Stimulated activated CD4-positive, alpha-beta T cell treated with anti-CD3 and anti-CD28 coated beads, Interleukin-2, amount 100 ng/mL, for 48 hours (primary cell): Measurements from ENCODE around the gene IQSEC1.
A peak's percentile ranks its signal among the peaks of the same experiment; 100 is the strongest.

ENCODE experiments used
- DNase-seq, 2 donors: peaks; one replicate each; pipeline ENCODE4 v3.0.0-alpha.2; 2020

The IQSEC1 gene

DNA sequence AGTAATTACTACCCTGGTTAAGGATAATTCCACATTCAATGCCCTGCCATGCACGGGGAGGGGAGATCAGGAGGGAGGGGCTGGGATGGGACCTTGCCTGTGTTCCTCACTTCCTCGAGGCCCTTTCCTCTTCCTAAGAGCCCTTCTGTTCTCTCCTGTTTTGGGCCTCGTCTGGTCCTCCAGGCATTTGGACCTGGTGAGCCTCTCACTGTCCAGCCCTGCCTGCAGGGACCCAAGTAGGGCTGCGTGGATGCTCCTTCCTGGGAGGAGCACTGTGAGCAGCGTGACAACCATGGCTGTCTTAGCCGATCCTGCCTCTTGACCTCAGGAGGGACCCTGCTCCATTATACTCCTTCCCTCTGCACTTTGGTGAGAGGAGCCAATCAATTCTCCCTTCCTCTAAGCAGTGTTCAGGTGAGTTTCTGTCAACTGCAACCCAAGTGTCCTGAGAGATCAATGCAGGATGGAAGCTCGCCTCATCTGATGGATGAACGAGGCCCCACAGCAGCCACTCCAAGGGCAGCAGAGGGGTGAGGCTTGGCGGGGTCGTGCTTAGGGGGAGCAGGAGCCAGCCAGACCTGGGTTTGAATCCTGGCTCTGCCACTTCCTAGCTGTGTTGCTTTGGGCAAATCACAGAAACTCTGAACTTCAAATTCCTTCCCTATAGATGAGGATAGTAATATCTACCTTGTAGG is 92.5 kb downstream of the IQSEC1 start:
- DNase-seq = no peak

DNA sequence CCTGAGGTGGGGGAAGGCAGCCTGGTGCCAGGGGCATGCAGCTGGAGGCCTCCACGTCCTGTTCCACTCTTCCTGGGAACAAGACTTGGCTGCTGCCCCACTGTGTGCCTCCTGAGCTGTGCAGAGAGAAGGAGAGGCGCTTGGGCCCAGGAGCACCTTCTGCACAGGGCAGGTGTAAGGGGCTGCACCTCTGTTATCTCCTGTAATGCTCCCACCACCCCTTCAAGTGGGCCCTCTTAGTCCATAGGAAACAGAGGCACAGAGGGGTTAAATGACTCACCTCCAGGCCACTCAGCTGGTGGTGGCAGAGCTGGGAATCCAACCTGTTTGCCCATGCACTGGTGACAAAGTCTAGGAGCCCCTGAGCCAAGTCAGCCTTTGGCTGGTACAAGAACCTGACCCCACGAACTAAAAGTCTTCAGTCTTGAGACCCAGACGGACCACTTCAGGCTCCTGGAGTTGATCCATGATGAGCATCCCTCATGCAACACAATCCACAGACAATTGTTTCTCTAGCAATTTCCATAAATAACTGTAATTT is 93.2 kb downstream of the IQSEC1 start:
- no peak for DNase-seq

DNA sequence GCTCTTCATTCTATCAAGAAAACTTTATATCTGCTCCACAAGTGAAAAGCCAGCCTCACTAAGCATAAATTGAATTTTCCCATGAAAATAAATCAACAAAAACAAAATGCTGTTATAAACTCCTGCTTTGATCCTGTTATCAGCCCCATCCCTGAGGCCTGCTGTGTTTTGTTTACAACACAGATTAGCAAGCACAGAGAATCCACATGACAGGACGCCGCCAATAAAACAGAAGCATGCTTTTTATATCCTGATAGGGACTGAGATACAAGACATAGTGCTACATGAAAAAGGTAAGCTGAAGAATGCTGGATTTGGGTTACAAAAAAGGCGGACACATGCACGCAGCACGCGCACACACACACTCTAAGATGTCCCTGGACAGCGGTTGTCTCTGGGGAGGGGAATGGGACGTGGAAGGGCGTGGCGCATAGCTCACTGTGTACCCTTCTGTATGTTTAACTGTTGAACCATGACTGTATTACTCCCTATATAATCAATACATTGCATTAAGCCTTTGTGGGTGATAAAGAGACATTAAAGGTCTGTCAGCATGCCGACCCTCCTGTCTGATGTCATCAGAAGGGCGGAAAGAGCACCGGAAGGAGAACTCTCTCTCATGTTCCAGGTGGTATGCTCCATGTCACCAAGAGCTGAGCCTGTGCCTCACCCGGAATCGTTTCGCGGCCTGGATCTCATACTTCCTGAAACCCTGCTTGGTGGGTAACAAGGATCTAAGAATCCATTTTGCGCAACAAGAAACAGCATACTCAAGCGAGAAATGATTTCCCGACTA is 93.9 kb downstream of the IQSEC1 start:
- DNase-seq = no peak

DNA sequence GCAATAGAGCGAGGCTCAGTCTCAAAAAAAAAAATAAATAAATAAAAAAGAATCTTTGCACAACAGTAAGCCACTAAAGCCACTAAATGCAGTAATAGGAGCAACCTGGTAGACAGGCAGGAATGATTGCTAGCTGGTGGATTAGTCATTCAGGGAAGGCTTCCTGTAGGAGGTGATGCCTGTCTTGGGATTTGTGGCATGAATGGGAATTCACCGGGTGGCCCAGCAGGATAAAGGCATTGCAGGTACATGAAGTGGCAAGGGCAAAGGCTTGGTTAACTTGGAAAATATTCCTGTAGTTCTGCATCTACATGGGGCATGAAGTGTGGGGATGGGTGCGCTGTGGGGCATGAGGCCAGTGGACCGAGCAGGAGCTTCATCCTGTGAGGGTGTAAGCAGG is 94.5 kb downstream of the IQSEC1 start:
- no peak for DNase-seq

DNA sequence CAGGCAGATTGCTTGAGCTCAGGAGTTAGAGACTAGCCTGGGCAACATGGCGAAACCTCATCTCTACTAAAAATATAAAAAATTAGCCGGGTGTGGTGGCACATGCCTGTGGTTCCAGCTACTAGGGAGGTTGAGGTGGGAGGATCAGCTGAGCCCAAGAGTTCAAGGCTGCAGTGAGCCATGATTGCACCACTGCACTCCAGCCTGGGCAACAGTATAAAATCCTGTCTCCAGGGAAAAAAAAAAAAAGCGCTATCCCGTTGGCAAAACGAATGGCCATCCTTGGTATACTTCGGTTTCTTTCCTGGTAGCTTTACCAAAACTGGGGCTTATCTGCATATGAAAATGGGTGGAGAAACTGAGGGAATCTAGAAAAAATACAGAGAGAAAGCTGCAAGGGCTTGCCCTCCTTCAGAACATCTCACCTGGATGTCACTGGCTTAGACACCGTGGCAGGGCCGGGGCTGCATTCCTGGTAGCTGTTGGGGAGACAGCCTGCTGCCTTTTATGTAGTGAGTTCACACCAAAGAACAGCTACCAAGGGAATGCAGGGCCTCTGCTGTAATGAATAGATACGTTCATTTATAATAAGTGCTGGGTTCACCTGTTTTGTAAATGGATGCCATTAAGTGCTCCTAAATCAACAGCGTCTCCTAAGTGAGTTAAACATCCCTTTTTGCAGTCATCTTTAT is 96.0 kb downstream of the IQSEC1 start:
- no peak for DNase-seq

DNA sequence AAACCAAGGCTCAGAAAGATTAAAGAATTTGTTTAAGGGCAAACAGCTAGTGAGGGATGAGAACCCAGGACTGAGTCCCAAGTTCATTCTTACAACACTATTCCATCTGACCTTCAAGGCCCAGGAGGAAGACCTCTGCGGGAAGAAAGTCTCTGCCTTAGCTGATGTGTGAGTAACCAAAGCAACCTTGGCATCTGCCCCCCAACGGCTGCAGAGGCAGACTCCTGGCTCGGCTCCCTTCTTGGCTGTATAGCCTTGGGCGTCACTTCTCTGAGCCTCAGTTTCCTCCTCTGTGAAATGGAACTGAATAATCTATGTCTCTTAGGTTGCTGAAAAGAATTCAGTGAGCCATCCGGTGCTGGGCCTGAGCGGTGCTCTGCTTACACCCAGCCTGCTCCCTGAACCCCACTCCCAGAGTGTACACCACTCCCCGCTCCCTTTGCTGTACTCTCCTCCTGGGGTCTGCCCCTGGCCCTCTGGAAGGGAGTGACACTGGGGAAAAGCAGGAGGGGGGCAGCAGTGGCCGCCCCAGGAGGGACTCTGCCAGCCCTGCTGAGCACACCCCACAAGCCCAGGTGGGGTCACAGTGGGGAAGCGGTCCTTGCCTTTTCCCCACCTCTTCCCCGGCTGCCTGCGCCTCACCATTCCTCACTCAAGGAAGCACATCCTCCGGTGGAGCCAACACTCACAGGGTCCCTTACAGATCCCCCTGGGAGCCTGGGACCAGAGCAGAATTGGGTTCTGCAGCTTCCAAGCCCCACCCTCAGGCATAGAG is 97.3 kb downstream of the IQSEC1 start:
- no peak for DNase-seq

DNA sequence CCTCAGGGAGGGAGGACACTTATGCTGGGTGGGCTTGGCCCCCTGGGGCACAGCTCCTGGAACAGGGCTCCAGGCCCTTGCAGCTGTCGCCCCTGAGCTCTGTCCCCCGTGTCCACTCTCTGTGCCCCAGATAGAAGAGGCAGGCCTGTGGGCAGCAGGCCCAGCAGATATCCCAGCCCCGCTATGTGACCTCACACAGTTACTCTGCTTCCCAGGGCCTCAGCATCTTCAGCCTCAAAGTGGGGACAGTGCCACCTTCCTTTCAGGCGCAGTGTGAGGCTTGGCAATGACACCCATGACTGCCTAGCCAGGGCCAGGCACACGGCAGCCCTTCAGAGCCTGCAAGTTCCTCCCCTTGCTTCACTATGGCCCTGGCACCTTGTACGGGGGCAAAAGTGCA is 98.4 kb downstream of the IQSEC1 start:
- no peak for DNase-seq

DNA sequence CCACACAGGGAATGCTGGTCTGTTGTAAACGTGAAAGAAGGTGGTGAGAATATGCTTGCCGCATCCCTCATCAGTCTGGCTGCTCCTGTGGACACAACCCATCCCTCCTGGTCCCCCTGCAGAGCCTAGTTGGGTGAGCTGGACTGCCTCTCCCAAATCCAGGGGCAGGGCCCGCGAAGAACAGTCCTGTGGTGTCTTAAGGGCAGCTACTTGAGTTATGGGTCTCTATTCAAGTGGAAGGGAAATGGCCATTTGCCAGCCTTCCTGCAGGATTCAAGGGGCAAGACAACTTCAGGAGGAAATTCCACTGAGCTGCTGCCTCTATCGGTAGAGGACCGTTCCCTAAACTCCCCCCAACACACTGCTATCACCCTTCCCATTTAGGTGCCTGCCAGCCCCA is 98.9 kb downstream of the IQSEC1 start:
- DNase-seq = no peak

DNA sequence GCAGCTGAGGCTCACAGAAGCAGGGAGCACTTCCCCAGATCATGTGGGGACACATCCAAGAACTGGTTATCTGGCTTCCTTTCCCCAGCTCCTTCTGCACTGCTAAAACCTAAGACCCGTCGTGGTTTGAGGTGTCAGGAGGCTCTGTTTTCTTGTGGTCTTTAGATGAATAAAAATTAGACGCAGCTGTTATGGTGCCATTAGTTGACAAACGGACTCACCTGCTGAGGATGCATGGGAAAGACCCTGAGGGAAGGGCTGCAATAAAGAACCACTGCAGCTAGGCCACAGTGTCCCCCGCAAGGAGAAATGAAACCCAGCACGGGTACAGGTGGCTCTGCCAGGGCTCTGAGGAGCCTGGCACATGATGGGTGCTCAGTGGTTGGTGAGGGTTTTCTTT is 99.4 kb downstream of the IQSEC1 start:
- DNase-seq = no peak

DNA sequence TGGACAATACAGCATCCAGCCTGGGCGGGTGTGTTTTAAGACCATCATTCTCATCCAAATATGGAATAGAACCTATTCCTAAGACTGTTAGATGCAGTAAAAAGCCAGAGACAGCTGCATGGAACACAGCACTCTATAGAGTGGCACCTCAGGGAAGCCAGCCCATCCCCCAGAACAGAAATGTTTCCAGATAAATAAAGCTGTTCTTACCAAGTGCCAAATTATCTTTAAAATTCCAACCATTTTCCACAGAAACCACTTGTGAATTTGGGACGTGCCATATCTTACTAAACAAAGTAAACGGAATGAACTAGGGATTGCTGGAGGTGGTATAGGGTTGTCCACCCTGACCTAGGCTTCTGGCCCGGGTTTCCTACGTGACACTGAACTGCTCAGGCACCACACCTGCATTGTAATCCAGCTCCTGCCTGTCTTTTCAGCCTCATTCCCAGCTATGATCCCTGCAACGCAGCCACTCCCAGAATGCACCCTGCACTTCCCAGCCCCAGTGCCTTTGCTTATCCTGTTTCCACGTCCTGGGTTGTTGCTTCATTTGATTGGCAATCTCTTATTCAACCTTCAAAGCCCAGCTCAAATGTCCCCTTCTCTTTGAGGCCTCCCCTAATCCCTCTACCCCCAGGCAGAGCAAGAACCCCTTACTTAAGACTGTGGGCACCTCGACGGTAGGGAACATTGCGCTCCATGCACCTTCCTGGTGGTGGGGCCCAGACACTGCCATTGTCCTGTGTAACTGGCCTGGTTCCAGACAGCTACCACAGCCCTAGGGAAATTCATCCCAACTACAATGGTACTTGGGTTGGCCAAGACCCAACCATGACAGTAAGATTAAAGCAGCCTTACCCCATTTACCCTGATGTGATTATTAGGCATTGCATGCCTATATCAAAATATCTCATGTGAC is 100.2 kb downstream of the IQSEC1 start:
- no peak for DNase-seq

DNA sequence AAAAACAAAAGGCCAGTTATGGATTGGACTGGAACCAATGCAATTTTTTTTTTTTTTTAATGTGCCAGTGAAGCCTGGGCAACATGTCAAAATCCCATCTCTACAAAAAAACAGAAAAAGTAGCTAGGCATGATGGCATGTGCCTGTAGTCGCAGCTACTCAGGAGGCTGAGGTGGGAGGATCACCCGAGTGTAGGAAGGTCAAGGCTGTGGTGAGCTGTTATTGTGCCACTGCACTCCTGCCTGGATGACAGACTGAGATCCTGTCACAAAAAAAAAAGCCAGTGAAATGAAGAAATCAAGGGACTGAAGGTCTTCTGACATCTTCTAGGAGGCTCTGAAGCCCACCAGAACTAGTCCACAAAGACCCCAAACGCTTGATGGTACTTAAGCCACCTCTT is 101.2 kb downstream of the IQSEC1 start:
- DNase-seq = no peak

DNA sequence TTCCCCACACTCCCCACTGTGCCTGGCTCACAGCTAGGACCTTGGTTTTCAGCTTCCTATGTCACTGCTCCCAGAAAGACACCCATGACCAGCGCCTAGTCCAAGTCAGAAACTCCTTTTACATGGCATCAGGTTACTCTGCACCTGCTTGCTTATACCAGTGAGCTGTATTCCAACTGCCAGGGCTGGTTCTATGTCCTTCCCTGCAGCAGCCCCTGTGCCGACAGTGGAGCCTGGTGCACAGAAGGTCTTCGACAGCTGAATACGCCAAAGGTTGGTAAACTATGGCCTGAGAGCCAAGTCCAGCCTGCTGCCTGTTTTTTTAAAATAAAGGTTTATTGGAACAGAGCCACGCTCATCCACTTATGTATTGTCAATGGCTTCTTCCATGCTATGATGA is 102.5 kb downstream of the IQSEC1 start:
- DNase-seq = no peak

DNA sequence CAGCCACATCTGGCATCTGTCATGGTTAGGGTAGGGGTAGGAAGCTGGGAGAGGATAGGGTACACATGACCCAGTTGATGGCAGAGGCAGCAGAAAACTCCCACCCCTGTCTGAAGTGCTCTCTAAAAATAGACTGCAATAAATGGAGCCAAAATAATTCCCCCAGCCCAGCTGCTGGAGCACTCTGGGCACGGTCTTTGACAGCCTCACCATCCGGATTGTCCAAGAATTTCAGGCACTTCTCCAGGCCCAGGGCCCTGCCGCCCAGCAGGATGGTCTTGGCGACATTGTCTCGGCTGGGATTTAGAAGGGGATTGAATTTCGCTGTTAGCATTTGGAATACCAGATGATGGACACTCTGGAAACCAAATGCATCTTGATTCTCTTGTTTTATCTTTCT is 103.7 kb downstream of the IQSEC1 start:
- no peak for DNase-seq

DNA sequence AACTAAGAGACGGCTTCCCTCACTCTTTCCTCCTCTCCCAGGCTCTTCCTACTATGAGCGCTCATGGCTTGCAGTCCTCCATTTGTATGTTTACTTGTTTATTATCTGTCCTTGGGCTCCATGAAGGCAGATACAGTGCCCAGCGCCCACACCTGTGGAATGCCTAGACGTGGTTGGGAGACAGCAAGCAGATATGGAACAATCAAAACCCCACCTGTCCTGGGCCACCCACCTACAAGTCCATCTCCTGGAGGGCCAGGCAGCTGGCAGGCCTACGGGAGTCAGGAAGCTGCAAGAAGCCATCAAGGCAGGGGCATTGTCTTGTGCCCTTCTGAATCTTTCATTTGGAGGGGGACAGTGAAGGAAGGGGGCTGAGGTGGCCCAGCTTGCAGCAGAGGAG is 104.7 kb downstream of the IQSEC1 start:
- no peak for DNase-seq

DNA sequence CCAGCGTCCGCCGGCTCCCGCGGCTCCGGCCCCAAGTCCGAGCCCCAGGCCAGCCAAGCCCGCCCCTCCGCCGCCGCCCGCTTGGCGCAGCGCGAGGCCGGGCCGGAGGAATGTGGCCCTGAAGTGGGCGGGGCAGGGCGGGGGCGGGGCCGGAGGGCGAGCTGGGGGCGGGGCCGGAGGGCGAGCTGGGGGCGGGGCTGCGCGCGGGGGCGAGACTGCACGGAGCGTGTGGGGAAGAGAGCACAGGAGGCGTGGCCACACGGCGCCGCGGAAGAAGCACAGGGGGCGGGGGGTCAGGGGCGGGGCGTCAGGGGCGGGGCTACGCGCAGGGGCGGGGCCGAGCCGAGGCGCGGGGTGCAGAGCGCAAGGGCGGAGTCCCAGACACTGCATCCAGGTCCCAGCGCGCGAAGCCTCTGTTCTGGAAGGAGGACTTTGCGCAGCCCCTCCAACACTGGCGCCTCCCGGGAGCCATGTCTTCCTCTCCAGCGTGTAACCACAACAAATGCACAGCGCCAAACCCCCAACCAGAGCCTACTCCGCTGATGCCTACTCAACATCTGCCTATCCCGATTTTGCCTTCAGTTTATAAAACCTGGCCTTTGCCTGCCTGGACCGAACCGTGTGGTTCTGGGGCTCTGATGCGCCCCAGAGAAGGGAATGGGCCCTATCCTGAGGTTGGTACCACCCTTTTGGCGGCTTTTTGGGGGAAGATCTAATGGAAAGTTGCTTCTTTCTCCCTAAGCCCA is 105.5 kb downstream of the IQSEC1 start:
- peak; percentile 80 to 85 for DNase-seq

DNA sequence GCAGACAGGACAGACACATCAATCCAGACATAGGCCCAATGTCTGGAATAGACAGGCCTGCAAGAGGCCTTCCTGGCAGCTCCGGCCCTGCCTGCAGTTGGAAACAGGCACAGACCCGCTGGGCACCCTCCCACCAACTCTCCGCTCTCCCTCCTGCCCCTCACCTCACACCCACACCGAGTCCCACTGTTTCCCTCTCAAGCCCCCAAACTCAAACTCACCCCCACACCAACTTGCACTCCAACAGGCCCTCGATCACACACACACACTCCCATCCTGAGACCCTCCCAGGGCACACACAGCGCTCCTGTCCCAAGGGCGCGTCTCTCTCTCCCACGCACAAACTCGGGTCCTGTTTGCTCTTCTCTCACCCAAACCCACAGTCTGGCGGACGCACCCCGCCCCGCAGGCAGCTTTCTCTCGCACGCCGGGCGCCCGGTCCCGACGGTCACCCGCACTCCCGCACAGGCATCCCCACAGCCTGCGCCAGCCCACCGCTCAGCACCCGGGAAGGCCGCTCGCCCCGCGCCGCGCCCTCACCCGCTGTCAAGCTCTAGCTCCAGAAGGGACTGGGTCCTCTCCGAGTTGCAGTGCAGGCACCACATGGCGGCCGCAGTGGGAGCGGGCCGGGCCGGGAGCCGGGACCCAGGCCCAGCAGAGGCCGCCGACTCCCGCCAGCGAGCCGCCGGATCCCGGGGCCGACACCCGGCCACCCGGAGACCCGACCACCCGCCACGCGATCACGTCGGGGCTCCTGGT is 106.2 kb downstream of the IQSEC1 start:
- DNase-seq = peak in 1 of 2 donors; percentile 11

DNA sequence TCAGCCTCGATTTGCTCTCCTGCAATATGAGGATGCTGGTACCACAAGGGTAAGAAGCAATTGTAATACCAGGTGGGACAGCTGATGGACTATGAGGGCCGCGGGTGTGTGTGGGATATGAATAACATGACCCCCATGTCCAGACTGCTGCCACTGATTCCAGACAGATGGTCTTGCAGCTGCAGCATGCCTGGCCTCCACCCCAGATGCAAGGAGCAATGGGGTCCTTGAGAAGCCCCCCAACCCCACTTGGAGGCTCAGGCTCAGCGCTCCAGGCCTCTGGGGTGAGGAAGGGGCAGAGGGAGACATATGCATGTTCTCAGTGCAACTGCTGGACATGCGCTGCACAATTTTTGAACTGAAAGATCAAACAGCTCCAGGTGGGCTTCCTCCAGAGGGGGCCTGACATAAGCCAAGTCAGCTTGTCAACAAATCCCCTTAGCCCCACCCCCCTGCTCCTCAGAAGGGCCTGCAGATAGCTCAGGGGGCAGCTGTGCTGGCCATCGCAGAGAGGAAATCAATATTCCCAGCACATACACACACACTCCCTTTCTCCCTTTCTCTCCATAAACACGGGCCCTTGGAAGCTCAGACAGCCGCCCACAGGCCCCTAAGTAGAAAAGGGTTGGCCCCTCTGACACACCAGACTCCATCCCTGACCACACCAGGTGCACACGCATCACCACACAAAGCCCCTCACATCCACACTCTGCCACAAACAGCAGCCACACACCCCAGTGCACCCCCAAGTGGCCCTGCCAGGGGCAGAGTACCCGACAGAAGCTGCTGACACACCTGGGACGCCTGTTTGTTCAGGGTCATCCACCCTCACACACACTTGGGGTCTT is 107.0 kb downstream of the IQSEC1 start:
- no peak for DNase-seq

DNA sequence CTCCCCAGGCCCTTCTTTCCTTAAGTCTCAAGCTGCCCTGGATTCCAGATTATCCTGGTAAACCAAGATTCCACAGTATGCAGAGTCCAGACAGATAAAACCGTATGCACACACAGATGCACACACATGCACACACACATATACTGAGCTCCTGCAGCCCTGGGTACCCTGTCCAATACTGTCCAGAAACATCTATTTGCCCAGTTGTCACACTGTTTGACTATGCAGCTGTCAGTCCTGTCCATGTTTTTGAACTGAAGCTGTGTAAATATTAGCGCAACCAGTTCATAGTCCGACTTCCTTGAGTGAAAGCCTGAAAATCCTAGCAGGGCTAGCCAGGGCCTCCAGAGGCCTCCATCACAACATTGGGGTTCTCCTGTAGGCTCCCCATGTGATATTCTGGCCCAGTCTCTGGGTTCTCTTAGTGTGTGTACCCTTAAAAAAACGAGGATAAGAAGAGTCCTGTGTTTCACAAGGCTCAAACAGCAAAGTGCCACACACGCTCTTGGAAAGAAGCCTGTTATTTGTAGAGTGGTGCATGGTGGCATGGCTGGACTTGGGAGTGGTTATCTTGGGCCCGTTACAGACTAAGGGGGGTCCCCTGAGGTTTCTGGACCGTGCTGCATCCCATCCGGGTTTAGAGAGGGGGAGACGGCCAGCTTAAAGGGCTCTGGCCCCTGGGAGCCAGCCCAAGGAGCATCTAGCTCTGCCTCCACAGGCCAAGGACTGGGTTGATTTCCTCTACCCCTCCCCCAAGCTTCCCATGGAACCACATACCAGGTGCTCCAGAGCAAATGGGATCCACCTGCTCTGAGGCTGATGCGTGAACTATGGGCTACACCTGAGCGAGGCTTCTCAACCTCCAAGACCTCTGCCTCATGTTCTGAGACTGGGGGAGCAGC is 108.3 kb downstream of the IQSEC1 start:
- DNase-seq = no peak
